Measurements from ENCODE around the gene SLC13A3.

Gene SLC13A3

DNA sequence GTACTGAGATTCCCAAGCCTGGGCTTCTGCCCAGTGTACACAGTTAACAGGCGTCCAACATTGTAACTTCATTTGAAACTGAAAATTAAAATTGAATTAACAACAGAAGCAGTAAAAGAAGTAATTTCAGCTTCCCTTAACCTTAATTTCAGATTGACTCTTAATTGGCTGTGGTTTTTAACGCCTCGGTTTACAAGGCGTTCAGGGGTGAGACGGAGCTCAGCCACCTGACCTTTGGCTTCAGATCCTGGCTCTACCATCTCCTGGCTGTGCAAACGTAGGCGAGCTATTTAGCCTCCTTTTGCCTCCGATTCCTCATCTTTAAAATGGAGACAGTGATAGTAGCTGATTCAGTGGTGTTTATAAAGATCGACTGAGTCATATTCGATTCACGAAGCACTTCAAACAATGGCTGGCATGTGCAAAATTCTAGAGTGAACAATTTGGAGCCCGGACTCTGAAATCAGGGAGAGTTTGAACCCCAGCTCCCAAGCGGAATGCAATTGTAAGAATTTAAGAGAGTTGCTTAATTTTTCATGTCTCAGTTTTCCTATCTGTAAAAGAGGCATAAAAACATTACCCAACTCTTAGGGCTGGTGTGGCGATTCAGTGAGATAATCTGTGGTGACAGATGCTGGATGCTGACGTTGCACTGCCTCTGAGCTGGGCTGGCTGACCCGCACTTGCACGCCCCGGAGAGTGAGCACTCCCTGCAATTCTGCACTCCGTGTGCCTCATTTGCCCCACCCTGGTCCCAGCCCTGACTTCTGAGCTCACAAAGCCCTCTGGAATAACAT lies 77.3 kb downstream of the SLC13A3 start:
- DNase-seq = no peak

DNA sequence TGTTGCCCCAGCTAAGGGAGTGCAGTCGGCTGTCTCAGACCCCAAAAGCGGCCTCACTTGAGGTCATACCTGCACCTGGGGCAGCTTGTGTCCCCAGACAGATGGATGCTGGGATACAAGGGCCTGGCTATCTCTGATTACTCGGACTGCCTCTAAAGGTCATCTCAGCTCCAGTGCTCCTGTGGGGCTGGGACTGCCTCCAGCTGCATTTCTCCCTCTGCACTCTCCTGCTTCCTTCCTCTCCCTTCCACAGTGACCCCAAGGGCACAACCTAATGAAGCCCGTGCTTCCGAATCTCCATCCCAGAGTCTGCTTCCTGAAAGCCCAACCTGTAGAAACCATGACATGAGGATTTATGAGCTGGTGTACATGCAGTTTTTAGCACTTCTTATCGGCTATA lies 78.0 kb downstream of the SLC13A3 start:
- no peak for DNase-seq

GRCh38 chr20:46572790-46573189 lies 78.5 kb downstream of the SLC13A3 start:
- DNase-seq = no peak

GRCh38 chr20:46572153-46572552 lies 79.1 kb downstream of the SLC13A3 start:
- DNase-seq = no peak

- no peak for DNase-seq
Measured at GRCh38 chr20:46571418-46571817, 79.8 kb downstream of the SLC13A3 start.

- no peak for DNase-seq
Measured at GRCh38 chr20:46570956-46571355, 80.3 kb downstream of the SLC13A3 start.

DNA sequence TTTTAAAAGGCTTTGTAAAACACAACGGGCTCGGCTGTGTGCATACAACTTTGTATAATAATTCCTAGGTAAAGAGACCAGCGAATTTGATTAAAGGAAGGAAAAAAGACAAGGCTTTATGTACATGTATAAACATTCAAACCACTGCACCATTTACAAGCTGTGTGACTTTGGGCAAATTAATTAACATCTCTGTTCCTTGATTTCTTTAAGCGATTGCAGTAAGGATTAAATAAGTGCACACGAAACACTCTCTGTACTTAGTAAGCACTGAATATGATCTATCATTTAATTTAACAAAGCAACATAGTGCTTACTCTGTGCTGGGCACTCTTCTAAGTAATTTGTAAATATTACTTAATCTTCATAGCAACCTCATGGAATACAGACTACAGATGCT lies 81.3 kb downstream of the SLC13A3 start:
- no peak for DNase-seq

GRCh38 chr20:46568570-46569129 lies 82.6 kb downstream of the SLC13A3 start:
- DNase-seq = peak; percentile 29

DNA sequence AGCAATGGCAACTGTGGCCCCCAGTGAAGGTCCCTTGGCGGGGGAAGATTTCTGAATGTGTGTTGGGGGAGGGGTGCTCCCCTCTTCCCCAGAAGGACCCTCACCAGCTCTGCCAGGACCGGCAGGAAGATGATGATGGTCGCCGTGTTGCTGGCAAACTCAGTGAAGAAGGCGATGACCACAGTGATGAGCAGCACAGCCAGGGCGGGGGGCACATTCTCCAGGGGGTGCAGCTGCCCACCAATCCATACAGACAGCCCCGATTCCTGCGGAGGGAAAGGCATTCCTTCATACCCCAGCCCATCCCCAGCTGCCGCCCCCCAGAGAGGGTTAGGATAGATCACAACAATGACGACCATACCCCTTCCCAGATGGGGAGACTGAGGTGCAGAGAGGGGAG lies 85.1 kb downstream of the SLC13A3 start:
- no peak for DNase-seq

GRCh38 chr20:46564241-46564957 lies 86.9 kb downstream of the SLC13A3 start:
- DNase-seq = no peak

DNA sequence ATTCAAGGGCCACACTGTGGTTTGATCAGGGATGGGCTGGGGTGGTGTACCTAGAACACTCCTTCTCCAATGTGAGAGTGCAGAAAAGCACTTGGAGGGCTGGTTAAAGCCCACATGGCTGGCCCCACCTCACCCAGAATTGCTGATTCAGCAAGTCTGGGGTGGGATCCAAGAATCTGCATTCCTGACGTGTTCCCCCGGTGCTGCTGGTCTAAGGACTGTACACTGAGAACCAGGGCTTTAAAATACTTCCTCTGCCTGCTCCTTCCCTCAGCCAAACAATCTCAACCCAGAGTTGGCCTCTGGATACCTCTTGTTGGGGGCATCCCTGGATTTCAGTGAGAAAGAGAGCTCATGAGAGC lies 87.4 kb downstream of the SLC13A3 start:
- no peak for DNase-seq

- no peak for DNase-seq
Measured at GRCh38 chr20:46563170-46563859, 87.9 kb downstream of the SLC13A3 start.

GRCh38 chr20:46562373-46563169 lies 88.7 kb downstream of the SLC13A3 start:
- peak; percentile 69 for DNase-seq

DNA sequence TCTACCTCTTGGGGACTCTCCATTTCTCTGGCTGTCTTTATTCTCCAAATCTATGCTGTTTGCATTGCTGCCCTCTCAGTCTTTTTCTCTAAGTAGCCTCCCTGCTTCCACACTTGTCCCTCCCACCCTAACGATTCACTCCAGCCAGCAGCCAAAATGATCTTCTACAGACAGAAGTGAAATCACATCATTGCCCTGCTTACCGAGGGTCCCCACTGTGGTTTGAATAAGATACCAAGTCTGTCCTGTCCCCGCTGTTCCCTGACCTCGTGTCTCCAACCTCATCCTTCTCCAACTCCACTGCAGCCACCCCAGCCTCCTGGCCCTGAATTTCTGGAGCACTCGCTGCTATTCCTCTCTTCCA lies 89.3 kb downstream of the SLC13A3 start:
- no peak for DNase-seq

- DNase-seq = no peak
Measured at GRCh38 chr20:46559685-46560440, 91.4 kb downstream of the SLC13A3 start.

DNA sequence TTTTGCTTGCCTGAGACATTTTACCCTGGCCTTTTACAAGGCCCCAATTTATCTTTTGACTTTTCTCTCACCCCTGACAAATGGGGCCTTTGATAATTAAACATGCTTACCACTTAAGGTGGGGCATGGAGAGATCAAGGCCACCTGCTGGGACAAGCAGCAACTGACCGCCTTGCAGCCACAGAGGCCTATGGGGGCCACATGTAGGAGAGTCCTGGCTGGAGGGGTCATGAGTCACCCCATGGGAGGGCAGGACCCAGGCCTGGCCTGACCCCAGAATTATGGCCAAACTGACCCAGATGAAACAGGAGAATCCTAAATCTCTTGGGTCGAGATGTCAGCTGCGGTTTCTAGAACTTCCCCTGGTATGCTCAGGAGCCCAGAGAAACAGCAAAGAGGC lies 92.3 kb downstream of the SLC13A3 start:
- no peak for DNase-seq

DNA sequence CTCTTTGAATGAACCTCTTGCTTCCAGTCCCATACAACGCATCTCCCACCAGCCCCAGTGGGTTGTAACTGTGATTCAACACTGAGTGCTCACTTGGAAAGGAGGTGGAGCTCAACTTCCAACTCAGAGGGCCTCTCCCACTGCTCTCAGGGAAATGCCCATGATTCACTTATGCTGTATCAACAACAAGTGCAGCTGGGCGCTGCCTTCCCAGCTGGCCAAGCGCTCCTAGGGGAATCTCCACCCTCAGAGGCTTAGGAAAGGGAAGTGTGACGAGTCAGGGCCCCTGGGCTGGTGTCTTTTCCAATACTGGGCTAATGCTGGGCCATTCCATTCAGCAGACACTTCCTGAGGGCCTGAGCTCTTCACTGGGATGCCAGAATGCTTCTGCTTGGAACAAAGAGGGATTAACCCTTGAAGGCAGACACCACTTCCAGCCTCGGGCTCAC lies 92.7 kb downstream of the SLC13A3 start:
- DNase-seq = no peak

- DNase-seq = no peak
Measured at GRCh38 chr20:46557231-46557956, 93.9 kb downstream of the SLC13A3 start.

DNA sequence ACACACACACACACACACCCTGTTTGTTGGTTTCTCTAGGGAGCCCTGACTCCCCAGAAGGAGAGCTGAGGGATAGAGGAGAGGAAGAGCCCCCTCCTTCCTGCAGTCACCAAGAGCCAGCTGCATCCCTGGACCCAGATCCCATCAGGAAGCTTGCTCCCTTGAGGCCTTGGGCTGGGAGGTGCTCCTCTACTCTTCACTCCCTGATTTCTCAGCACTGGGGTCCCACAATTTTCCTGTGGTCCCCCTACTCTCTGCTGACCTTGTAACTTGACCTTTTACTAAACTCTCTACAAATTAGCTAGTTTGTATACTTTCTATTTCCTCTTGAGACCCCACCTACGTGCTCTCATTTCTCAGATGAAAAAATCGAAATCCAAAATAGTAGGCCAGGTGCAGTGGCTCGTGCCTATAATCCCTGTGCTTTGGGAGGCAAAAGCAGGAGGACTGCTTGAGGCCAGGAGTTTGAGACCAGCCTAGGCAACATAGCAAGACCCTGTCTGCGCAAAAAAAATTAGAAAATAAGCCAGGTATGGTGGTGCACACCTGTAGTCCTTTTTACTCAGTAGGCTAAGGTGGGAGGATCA lies 95.8 kb downstream of the SLC13A3 start:
- DNase-seq = no peak

DNA sequence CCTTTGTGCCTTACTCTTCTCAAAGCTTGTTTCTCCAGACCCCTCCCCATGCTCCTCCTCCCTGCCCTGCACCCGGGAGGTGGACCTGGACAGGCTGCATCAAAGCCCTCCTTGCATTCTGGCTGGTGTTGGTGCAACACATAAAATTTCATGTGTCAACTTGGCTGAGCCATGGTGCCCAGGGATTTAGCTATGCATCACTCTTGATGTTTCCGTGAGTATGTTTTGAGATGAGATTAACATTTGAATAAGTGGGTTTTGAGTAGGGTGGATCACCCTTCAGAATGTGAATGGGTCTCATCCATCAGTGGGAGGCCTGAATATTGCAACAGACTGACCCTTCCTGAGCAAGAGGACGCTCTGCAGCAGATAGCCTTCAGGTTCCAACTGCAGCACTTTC lies 96.4 kb downstream of the SLC13A3 start:
- no peak for DNase-seq

GRCh38 chr20:46553926-46554325 lies 97.3 kb downstream of the SLC13A3 start:
- no peak for DNase-seq

Data from NCI-H1436 (cell line).